Activated CD4-positive, alpha-beta T cell treated with anti-CD3 and anti-CD28 coated beads, Interleukin-2, amount 50 U/mL, for 24 hours (primary cell): ENCODE results near the gene ROR1.

ENCODE experiments used
- DNase-seq, 2 donors: peaks; one replicate each; pipeline ENCODE4 v3.0.0-alpha.2; 2020; ENCODE audit warnings: low read depth in 1 of 2, low spot score in 1 of 2

Gene ROR1

DNA sequence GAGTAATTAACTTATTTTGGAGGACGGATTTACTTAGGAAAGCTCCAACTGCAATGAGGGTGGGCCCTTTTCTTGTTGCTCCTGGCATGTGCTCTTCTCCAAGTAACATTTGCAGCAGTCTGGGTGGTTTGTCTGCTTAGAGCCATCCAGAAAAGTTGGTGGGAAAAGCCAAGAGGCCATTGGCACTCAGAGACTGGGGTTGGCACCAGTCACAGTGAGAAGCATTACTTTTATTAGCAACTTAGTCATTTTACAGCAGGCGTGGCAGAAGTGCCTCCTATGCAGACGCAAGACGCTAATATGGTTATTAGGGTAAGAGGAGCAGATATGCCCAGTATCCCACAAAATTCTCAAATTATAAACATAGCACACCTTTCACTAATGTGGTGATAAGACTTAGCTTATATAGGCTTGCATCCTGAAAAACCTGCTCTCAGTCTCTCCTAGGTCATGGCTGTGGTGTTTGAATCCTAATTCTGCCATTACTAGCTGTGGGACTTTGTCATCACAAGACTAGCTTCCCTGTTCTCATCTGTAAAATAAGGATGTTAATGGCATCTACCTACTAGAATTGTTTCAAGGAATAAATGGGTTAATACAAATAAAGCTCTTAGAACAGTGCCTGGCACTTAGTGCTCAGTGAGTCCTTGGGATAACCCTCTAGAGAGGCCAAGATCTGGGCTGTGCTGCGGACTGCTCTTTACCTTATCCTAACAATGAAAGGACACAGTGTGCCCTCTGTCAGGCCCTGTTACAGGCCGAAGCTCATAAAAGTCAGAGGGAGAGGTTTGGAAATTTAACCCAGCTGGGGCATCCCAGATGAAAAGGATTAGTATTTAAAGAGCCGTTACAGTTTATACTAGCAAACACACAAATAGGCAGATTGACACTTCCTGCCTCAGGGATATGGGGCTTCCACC is 154.6 kb downstream of the ROR1 start:
- no peak for DNase-seq

DNA sequence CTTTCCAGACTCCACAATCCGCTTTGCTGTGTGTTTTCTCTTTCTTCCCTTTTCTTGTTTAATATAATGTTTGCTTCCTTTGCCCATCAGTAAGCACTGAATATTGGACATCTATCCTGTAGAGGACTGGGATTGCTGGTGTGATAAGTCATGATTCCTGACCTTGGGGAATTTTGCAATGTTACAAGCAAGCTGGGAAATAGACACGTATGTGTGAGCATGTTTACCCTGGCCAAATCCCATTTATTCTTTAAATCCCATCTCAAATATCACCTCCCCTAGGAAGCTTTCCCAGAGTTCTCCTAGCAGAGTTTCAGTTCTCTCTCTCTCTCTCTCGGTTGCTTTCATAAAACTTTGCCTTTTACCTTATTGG is 155.3 kb downstream of the ROR1 start:
- no peak for DNase-seq

DNA sequence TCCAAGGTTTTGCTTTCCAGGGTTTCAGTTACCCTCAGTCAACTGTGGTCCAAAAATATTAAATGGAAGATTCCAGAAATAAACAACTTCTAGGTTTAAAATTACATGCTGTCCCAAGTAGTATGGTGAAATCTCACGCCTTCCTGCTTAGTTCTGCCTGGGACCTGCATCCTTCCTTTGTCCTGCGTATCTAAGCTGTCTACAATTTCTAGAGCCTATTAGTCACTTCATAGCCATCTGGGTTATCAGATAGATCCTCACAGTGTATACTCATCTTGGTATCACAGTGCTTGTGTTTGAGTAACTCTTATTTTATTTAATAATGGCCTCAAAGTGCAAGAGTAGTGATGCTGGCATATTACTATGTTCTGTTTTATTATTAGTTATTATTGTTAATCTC is 157.7 kb downstream of the ROR1 start:
- DNase-seq, result no peak

DNA sequence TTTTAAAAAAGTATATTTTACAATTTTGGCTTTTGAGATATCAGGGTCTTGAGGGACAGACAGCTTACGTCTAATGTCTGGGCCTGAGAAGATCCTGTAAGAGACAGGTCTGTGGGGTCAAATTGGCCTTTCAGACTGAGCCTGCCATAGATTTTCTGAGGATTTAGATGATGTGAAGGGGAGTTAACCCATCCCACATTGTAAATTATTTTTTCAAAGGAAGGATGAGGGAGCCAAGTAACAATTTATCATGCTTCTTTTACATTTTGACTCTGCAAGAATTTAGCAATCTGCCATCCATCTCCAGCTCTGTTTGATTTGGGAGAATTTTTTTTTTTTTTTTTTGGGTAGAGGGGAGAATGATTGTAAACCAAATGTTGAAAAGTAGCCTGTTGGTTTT is 160.9 kb downstream of the ROR1 start:
- no peak for DNase-seq

DNA sequence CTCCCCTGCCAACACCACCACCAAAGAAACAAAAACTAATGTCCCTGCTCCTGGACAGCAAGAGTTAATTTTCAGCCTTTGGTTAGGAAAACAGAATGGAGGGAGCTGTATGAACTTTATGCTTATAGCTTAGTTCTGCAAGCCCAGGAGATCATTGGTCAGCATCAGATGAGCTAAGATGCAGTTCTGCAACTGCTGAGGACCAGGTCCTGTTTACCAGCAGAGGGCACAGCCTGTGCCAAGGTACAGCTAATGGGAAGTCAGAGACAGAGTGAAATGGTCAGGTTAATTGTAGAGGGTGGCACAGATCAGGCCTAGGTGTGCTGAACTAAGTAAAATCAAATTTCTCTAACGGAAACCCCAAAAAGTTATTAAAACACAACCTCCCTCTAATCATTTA is 161.3 kb downstream of the ROR1 start:
- no peak for DNase-seq

DNA sequence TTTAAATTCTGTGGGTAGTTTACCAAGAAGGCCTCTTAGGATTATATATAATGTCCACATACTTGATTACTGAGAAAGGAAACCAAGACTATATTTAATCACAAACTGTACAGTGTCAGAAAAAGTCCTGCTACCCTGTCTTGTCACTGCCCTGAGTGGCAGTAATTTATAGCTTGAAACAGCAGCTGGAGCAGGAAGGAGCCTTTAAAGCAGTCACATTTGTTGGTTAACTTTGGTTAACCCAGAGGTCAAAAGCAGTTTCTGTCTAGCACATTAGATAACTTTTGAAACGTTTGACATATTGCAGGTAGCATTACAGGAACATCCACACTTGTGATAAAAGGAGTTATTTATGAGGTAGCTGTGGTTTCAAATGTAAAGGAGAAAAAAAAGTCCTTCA is 161.7 kb downstream of the ROR1 start:
- no peak for DNase-seq

DNA sequence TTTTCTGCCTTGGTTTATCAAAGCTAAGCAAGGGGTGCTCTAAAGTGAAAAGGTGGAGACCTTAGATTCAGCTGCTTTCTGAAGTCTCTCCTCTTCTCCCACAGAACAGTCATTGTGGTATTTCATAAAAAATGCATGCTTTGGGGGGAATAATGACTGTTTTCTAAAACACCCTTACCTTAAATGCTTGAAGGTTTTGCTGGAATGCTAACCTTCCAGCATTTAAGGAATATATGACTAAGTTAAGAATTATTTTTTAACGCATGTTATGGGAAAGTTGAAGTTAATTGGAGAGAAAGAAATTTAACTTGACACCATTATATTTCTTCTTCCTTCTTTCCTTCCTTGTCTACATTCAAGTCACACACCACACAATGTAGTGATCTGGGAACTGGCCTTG is 162.5 kb downstream of the ROR1 start:
- no peak for DNase-seq

DNA sequence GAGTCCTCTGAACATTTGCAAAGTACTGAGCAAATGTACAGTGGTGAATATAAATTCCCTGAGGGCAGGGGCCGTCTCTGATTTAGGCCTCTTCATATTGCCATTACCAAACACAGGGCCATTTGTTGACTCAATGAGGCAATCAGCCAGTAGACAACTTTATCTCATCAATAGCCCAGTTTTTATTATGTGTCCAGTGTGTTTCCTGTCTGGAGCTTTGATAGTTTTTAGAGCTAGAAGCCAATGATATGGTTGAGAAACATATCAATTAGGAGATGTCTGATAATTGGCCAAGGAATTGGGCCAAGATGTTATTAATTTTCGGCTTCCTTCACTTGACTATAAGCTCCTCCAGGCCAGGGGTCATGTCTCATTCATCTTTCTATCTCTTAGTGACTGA is 163.0 kb downstream of the ROR1 start:
- no peak for DNase-seq

DNA sequence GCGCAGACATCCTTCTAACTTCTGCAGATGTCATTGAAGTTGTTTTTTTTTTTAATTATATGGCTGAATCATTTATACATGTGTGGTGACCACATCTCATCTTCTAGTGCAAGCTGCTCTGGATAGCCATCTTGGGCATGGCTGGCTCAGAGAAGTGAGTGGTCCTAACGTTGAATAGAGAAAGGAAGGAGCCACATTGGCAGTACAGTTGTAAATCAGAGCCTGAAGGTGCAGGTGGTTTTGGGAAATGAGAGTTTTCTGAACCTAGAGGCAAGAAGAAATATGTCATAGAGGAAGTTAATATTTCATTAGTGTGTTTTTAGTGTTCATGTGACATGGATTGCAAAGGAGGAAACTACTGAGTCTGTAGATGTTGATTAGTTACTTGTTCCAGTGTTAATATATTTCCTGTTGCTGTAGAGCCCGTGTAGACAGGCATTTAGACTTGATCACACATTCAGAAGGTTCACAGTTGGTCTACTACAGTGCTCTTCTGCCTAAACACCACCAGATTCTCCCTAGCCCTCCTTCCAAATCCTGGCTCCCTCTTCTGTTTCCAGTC is 163.7 kb downstream of the ROR1 start:
- no peak for DNase-seq

DNA sequence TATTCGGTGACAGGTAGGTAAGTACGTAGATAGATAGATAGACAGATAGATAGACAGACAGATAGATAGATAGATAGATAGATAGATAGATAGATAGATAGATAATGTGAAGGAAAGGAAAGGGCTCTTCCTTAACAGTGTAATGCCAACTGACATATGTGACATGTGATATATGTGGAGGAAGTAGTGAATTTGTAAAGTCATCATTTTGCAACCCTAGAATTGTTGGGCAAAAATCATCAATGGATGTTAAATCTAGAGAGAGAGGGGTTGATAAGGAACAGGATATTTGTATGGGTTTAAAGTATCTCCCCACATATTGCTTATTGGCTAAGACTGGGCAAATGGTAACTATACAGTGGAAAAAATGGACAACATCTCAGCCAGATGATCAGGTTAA is 166.6 kb downstream of the ROR1 start:
- DNase-seq, result no peak

DNA sequence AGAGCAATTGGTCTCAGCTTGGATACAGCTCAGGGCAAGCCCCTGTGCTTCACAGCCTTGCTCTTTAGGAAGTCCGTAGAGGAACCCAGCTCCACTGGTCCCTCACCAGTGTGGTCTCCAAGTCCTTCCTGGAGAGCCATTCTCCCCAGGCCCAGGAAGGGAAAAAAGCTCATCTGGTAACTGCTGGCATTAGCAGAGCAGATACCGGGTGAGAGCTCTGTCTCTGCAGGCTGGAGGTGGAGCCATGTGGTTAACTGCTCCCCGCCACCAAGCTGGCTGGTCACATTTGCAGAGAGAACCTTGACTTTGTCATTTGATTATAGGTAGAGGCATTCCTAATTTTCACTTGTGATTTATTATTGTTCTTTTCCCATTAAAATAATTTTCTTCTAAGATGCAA is 169.6 kb downstream of the ROR1 start:
- DNase-seq, result no peak

DNA sequence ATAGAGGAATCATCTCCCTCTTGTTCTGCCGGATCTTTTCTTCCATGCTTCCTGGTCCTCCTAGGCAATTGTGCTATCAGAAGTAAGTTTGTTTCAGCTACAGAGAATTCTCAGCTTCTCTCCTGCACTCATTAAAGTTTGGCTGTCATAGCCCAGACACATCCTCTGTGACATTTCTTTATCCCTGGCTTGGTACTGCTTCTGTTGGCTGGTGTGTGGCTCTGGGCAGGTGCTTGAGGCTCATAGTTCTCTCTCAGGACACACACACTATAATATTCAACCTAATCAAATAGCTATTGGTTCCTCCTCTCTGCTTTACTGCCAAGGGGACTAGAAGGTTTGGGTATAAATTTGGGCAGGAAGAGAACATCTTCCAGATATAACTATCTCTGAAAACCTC is 172.1 kb downstream of the ROR1 start:
- no peak for DNase-seq

DNA sequence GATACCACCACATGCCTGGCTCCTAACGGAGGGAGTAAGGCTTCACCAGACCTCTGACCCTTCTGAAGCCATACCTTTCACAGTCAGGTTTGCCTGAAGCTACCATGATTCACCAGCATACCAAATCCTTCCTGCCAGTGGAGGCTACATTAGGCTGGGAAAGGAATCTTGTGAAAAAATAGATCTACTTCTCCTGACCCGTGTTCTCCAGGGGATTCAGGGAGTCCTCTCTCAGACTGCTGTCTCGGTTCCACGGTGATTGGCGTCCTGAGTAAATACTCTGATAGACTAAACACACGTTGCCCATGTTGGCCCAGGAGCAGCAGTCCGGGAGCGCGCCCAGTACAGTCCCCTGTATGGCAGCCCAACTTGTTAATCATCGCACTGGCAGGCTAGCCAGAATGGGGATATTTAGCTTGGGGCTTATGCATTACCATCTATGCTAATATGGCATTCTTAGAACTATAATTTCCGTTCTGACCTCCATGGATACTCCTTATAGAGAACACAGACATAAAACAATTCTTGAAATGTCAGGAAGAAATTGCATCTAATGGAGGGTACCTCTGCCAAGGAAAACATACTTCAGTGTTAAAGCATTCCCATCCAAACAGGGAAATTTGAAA is 173.2 kb downstream of the ROR1 start:
- DNase-seq, result no peak

DNA sequence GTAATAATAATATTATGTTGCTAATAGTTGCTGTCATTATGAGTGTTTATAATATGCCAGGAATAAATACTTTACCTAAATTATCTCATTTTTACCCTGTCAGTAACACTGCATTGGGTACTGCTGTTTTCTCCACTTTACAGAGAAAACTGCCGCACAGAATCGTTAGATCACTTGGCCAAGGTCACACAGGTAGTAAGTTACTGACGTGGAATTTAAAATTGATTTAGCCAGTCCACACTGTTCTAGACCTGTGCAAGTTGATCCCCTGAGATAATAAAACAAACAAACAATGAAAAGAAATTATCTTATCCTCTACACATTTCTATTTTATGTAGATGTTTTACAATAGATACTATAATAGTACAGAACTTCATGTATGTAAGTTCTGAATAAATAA is 174.1 kb downstream of the ROR1 start:
- DNase-seq, result no peak

DNA sequence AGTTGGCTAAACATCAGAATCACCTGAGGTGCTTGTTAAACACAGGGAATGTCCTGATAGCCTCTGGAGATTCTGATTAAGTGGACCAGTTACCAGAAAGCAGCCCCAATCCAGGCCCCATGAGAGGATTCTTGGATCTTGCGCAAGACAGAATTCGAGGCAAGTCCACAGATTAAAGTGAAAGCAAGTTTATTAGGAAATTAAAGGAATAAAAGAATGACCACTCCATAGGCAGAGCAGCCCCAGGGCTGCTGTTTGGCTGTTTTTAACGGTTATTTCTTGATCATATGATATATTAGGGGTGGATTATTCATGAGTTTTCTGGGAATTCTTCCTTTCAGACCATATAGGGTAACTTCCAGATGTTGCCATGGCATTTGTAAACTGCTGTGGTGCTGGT is 176.2 kb downstream of the ROR1 start:
- no peak for DNase-seq

DNA sequence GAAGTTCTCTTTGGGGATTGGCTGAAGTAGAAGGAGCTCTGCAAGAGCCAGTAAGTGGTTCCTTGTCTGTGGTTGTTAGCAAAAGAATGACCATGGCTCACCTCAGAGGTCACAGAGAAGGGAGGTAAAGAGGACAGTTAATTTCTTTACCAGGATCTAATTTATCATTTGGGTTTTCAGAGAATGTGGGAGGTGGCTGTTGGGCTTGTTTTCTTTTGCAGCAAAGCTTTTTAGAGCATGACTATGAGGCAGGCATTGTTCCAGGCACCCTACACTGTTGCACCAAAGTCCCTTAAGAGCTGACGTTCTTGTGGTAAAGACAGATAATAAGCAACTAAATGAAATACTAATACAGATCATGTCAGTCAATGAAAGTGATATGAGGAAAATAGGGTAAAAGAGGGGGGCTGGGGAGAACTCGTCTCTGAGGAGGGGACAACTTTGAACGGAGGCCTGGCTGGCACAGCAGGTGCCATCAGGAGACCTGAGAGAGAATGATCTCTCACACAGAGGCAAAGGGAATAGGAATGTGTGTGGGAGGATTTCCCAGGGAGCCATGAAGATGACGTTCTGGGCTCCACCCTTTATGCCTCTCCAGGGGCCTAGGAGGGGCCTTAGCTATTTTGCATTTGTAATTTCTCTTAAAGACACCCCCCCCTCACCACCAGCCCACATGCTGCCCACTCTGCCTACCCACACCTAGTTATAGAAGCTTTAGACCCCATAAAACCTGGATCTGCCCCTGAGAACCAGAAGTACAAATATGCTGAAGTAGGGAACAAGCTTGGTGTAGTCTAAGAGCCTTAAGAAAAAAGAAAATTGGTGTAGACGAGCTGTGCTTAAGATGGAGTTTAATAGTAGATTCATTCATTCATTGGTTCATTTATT is 177.5 kb downstream of the ROR1 start:
- DNase-seq, result no peak

DNA sequence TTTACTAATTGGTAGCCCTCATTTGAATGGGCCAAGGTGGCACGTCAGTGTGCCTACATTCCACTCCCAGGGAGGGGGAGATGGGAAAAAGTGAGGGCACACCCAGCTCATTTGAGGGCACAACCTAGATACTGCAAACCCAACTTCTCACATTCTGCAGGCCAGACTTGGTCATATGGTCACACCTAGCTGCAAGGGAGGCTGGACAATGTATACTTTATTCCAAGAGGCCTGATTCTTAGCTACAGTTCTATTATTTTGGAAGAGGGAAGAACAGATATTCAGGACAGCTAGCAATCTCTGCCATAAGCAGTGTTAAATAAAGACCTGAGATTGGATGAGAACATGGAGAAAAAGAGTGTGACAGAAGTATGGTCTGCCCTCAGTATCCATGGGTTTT is 180.4 kb downstream of the ROR1 start:
- no peak for DNase-seq

DNA sequence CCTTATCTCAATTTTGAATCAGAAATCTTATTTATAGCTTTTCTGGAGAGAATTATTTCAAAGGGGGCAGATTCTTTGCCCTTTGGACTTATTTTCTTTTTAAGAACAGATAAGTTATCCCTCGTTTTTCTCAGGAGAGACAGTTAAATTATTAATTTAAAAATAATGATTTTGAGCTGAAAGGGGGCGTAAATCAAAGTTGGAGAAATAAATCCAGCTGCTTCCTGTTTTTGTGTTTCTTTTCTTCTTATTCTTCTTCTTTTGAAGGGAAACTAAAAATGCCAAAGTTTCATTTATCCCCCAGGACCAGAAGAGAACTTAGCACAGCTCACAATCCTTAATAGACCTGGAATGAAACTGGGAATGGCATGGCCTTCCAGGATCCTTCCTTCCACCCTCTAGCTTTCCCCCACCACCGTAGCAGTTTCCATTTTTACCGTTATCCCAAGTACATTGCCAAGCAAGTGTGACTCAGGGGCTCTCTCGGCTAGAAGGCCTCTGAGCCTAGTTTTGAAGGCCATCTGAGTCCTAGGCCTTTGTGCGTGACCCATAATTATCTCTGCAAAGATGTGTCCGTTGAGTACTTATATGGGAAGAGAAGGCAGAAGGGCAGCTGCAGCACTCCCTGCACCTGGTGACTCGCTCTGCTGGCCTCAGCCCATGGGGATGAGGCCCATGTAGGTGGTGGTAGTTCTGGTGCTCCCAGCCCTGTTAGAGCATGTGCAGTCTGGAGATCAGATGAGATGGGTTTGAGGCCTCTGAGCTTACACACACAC is 181.7 kb downstream of the ROR1 start:
- no peak for DNase-seq

DNA sequence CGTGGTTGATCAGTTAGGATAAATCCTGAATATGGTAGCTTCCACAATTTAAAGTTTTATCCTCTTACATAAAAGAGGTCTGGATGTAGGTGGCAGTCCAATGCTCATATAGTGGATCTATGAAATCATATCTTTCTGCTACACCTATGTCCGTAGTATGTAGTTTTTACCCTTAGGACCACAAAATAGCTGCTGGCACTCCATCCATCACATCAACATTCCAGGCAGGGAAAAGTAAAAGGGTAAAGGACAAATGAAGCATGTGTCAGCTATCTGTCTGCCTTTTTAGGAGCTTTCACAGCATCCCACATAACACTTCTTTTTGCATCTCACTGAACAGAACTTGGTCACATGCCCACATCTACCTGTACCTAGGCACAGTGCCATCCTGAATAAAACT is 184.7 kb downstream of the ROR1 start:
- no peak for DNase-seq

DNA sequence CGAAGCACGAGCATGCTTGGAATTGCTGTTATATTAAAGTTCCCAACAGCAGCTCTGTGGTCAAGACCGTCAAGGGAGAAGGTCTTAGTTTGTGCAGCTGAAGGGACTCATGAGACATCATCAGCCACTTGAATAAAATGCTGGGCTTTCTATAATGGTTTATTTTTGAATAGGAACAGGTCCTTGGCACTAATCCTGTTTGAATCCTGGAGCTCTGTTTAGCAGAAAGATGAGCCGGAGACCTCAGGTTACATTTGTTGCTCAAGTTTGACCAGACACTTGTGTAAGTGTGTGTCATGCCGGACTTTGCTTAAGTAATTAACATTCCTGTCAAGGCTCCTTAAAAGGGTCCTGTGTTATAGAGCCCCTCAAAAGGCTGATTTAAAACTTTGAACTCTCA is 186.5 kb downstream of the ROR1 start:
- DNase-seq, result no peak

DNA sequence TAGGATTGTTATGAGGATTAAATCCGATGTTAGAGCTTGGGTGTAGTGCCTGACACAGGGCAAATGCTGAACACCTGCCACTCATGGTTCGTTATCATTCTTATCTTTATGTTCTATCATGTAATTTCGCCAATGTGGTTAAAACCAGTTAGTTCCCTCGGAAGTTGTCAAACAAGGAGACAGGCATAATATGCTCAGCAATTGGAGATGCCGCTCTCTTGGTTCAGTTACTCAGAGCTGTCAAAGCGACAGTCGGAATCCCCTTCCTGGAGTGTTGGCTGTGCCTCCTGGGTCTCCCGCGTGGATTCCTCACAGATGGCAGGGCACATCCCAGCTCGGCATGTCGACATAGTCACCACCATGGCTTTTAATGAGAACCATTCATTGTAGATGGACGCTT is 192.2 kb downstream of the ROR1 start:
- DNase-seq, result no peak
